Measurements from ENCODE around the gene REV3L. TPM values are rescaled to one million over a fixed set of nuclear protein-coding genes. Genes with fewer than 3 reads are reported as not detected.

The REV3L gene
- total RNA-seq, 1 experiment from 2014 or later = 5.3 TPM

- Histone ChIP-seq H4K20me1 (ENCODE audit: control insufficient read depth, insufficient read depth, insufficient read length) (no peaks in the 10 kb centered on the region), H3K56ac (ENCODE audit: insufficient read length, low read depth, low read length) (no peak overlapping the region), H3K79me2 (ENCODE audit: insufficient read depth, low read length) (no peaks in the 10 kb centered on the region)
These were observed 36.0 kb downstream of the REV3L start for GRCh38 chr6:111447051-111447450.

More at GRCh38 chr6:111447051-111447450, 36.0 kb downstream of the REV3L start:
- H2BK20ac ChIP-seq (ENCODE audit: low read depth, low read length, poor library complexity, severe bottlenecking) = no peak overlapping the region
- no peak overlapping the region for H3K23ac ChIP-seq (ENCODE audit: insufficient read length, low read depth, low read length)
- Mint-ChIP-seq H3K4me1 (peaks cover 7% of the 10 kb centered on the region in 2 experiments; a peak in 1 of 4 replicates), H3K27me3 (ENCODE audit: low read depth) (peaks cover 7% of the 10 kb centered on the region; the same call in 1 of the 2 replicates), H3K27ac (no peak overlapping the region), H3K4me3 (no peak overlapping the region), H3K36me3 (ENCODE audit: insufficient read depth in 1 of 3, low read depth in 3 of 3) (no peaks in the 10 kb centered on the region), H3K9me3 (no peaks in the 10 kb centered on the region)
- no peak overlapping the region for H2BK120ac ChIP-seq (ENCODE audit: low read depth, low read length, poor library complexity, severe bottlenecking)
- H2AFZ ChIP-seq (ENCODE audit: low read length) = no peak overlapping the region
- H3K27ac ChIP-seq (ENCODE audit: insufficient read length, low read depth, low read length) = no peak overlapping the region
- H3K9me3 ChIP-seq (ENCODE audit: control insufficient read depth, low read depth, low read length) = no peaks in the 10 kb centered on the region
- no peaks in the 10 kb centered on the region for H3K4me1 ChIP-seq (ENCODE audit: insufficient read depth, low read length)
- no peaks in the 10 kb centered on the region; the same call in 1 of the 2 replicates for H3K27me3 ChIP-seq (ENCODE audit: insufficient read depth, low read length)
- H3K23me2 ChIP-seq (ENCODE audit: insufficient read length, low read depth, low read length, poor library complexity, severe bottlenecking) = no peaks in the 10 kb centered on the region
- H2AK5ac ChIP-seq (ENCODE audit: insufficient read length, low read length) = no peak overlapping the region
- no peak overlapping the region for H3K14ac ChIP-seq (ENCODE audit: insufficient read depth, low read length)
- no peak overlapping the region for H2BK5ac ChIP-seq (ENCODE audit: insufficient read length, low read length)
- H3K18ac ChIP-seq (ENCODE audit: insufficient read length, low read depth, low read length) = no peak overlapping the region
- no peak overlapping the region for H3K4me2 ChIP-seq (ENCODE audit: insufficient read depth, insufficient read length, low read length)
- H3T11ph ChIP-seq (ENCODE audit: low read length) = no peak overlapping the region
- no CpG with 5 or more reads among the region's 5 CpGs for WGBS (ENCODE audit: extremely low coverage, insufficient read length, low lambda C conversion rate)
- no peak overlapping the region for H3K9ac ChIP-seq (ENCODE audit: extremely low read depth, insufficient read length, low read length)
- H2BK12ac ChIP-seq (ENCODE audit: insufficient read length, low read depth, low read length) = no peak overlapping the region
- no peaks in the 10 kb centered on the region for H3K79me1 ChIP-seq (ENCODE audit: insufficient read depth, low read depth, low read length, poor library complexity, severe bottlenecking)
- no peak overlapping the region for H4K5ac ChIP-seq (ENCODE audit: insufficient read length, low read depth, low read length)
- no peak for DNase-seq
- H4K91ac ChIP-seq (ENCODE audit: insufficient read length, low read depth, low read length) = no peak overlapping the region
- no peak overlapping the region for H4K8ac ChIP-seq (replicated peaks; ENCODE audit: insufficient read length, low read depth, low read length)
- no peak overlapping the region for H3K4ac ChIP-seq (ENCODE audit: low read depth, low read length)
- H2BK15ac ChIP-seq (ENCODE audit: low read depth, low read length) = no peak overlapping the region
- TF ChIP-seq, protein P1, sequence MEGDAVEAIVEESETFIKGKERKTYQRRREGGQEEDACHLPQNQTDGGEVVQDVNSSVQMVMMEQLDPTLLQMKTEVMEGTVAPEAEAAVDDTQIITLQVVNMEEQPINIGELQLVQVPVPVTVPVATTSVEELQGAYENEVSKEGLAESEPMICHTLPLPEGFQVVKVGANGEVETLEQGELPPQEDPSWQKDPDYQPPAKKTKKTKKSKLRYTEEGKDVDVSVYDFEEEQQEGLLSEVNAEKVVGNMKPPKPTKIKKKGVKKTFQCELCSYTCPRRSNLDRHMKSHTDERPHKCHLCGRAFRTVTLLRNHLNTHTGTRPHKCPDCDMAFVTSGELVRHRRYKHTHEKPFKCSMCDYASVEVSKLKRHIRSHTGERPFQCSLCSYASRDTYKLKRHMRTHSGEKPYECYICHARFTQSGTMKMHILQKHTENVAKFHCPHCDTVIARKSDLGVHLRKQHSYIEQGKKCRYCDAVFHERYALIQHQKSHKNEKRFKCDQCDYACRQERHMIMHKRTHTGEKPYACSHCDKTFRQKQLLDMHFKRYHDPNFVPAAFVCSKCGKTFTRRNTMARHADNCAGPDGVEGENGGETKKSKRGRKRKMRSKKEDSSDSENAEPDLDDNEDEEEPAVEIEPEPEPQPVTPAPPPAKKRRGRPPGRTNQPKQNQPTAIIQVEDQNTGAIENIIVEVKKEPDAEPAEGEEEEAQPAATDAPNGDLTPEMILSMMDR (conservative IDR thresholded peaks at IDR 0.05) = no peak

Measured in H9 (cell line).